ENCODE data around the gene TMEM31. TPM values are rescaled to one million over a fixed set of nuclear protein-coding genes. Genes with fewer than 3 reads are reported as not detected.

TMEM31 gene
- total RNA-seq, 1 experiment from 2014 or later, result not detected

DNA sequence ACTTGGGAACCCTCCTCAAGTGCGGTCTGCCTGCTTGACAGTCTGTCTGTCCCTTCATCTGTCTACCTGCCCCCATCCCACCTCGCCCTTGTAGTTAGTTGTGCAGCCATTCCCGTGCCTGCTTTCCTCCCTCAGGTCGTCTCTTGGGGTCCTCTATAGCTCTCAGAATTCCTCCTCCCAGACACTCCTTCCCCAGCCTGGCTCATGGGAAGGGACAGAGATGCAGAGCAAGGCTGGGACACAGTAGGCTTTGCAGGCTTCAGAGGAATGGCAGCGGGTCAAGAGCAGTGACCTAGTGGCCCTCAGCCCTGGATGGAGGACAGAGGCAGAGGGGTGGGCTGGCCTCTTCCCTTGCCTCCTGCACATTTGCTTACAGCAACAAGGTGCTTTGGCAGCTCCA, 18.3 kb downstream of the TMEM31 start:
- Histone ChIP-seq H3K4me1 (ENCODE audit: insufficient read depth, low read length, poor library complexity, severe bottlenecking) (no peaks in the 10 kb centered on the region), H3K27ac (ENCODE audit: low read depth, low read length, poor library complexity, severe bottlenecking) (no peak overlapping the region), H3K27me3 (replicated peaks; ENCODE audit: insufficient read depth, low read depth, low read length, poor library complexity) (peaks cover 5% of the 10 kb centered on the region), H3K36me3 (ENCODE audit: insufficient read depth, low read length, poor library complexity, severe bottlenecking) (no peaks in the 10 kb centered on the region), H3K9me3 (ENCODE audit: low read depth, low read length, poor library complexity, severe bottlenecking) (no peaks in the 10 kb centered on the region), H3K4me3 (ENCODE audit: low read depth, low read length, poor library complexity, severe bottlenecking) (no peak overlapping the region)
- CTCF ChIA-PET, result no interaction called here
- no peak for DNase-seq (ENCODE audit: low spot score)
- TF ChIP-seq, protein P1, sequence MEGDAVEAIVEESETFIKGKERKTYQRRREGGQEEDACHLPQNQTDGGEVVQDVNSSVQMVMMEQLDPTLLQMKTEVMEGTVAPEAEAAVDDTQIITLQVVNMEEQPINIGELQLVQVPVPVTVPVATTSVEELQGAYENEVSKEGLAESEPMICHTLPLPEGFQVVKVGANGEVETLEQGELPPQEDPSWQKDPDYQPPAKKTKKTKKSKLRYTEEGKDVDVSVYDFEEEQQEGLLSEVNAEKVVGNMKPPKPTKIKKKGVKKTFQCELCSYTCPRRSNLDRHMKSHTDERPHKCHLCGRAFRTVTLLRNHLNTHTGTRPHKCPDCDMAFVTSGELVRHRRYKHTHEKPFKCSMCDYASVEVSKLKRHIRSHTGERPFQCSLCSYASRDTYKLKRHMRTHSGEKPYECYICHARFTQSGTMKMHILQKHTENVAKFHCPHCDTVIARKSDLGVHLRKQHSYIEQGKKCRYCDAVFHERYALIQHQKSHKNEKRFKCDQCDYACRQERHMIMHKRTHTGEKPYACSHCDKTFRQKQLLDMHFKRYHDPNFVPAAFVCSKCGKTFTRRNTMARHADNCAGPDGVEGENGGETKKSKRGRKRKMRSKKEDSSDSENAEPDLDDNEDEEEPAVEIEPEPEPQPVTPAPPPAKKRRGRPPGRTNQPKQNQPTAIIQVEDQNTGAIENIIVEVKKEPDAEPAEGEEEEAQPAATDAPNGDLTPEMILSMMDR (conservative IDR thresholded peaks at IDR 0.05; ENCODE audit: low read depth, low read length), result no peak
- no peak for TF ChIP-seq EZH2 (IDR thresholded peaks at IDR 0.05; ENCODE audit: borderline replicate concordance, low read depth, low read length, poor library complexity, severe bottlenecking)
- POLR2A ChIA-PET (ENCODE audit: low non-redundant PET), result no interaction called here
- BruUV-seq (replicated peaks), result no TSS peak
- intact Hi-C loops (cut with micrococcal nuclease; ENCODE audit: unreplicated experiment), result no loop called here

DNA sequence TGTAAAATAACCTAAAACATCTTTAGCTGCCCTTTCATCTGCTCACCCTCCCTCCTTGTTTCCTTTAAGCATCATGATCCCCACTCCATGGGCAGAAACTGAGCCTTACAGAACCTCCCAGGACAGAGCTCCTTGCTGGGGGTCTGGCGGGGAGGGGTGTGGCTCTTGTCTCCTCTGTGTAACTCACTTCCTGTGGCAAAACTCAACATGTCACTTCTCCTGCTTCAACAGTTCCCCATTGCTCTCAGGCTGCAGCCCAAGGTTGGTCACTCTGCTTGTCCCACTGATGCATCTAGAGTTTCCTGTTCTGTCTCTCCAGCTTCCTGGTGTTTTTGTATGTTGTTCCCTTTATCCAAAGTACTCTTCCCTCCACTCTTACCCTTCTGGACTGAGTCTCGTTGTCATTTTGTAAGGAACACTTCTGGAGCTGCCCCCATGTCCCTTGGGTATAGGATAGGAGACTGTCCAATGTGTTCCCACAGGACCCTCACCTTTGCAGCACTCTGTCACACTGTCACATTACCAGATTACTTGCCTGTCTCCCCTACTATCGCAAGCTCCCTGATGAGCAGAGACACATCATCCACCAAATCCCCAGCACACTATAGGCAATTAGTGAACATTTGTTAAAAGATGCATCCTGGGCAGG, 19.6 kb downstream of the TMEM31 start:
- Histone ChIP-seq H3K27ac (ENCODE audit: low read depth, low read length, poor library complexity, severe bottlenecking) (no peak overlapping the region), H3K4me1 (ENCODE audit: insufficient read depth, low read length, poor library complexity, severe bottlenecking) (no peaks in the 10 kb centered on the region), H3K36me3 (ENCODE audit: insufficient read depth, low read length, poor library complexity, severe bottlenecking) (no peaks in the 10 kb centered on the region), H3K27me3 (replicated peaks; ENCODE audit: insufficient read depth, low read depth, low read length, poor library complexity) (peaks cover 5% of the 10 kb centered on the region), H3K4me3 (ENCODE audit: low read depth, low read length, poor library complexity, severe bottlenecking) (no peak overlapping the region), H3K9me3 (ENCODE audit: low read depth, low read length, poor library complexity, severe bottlenecking) (no peaks in the 10 kb centered on the region)
- ChIA-PET CTCF (no interaction called here), POLR2A (ENCODE audit: low non-redundant PET) (no interaction called here)
- TF ChIP-seq, protein P1 (conservative IDR thresholded peaks at IDR 0.05; ENCODE audit: low read depth, low read length), result no peak
- TF ChIP-seq EZH2 (IDR thresholded peaks at IDR 0.05; ENCODE audit: borderline replicate concordance, low read depth, low read length, poor library complexity, severe bottlenecking), result no peak
- intact Hi-C loops (cut with micrococcal nuclease; ENCODE audit: unreplicated experiment), result no loop called here
- BruUV-seq (replicated peaks), result no TSS peak
- no peak for DNase-seq (ENCODE audit: low spot score)

DNA sequence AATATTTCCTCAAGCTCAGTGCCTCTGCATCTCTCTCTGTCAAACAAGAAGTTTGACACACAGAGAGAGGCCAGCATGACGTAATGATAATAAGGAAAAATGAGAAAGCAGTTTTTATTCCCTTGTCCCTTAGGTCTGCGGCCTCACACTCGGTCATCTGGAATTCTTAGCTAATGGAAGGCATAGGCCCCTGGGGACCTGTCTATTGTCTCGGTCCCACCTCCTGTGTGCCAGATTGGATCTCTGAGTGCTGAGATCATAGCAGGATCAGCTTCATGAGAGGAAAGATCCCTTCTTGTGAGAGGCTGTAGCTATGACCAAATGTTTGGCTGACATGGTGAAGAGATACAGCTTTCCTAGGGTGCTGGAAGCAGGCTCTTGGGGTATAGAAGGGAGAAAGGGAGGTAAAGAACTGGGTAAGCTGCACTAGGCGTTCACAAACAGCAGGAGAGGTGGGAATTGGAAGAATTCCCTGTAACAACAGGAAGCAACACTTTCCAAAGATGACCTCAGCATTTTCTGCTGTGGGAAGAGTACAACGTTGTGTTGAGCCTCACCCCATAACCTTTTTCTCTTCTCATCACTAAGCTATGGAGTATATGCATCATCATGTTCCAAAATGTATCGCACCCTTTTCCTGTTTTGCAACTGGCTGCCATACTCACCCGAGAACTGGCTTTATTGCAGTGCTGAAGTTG, 20.2 kb downstream of the TMEM31 start:
- no peak overlapping the region for H3K27ac ChIP-seq (ENCODE audit: low read depth, low read length, poor library complexity, severe bottlenecking)
- H3K27me3 ChIP-seq (replicated peaks; ENCODE audit: insufficient read depth, low read depth, low read length, poor library complexity), result peaks cover 5% of the 10 kb centered on the region
- no peaks in the 10 kb centered on the region for H3K9me3 ChIP-seq (ENCODE audit: low read depth, low read length, poor library complexity, severe bottlenecking)
- no peaks in the 10 kb centered on the region for H3K36me3 ChIP-seq (ENCODE audit: insufficient read depth, low read length, poor library complexity, severe bottlenecking)
- CTCF ChIA-PET, result no interaction called here
- intact Hi-C loops (cut with micrococcal nuclease; ENCODE audit: unreplicated experiment), result no loop called here
- no TSS peak for BruUV-seq (replicated peaks)
- H3K4me1 ChIP-seq (ENCODE audit: insufficient read depth, low read length, poor library complexity, severe bottlenecking), result no peaks in the 10 kb centered on the region
- TF ChIP-seq, protein P1 (conservative IDR thresholded peaks at IDR 0.05; ENCODE audit: low read depth, low read length), result no peak
- TF ChIP-seq EZH2 (IDR thresholded peaks at IDR 0.05; ENCODE audit: borderline replicate concordance, low read depth, low read length, poor library complexity, severe bottlenecking), result no peak
- POLR2A ChIA-PET (ENCODE audit: low non-redundant PET), result no interaction called here
- peak; percentile 15 for DNase-seq (ENCODE audit: low spot score)
- no peak overlapping the region for H3K4me3 ChIP-seq (ENCODE audit: low read depth, low read length, poor library complexity, severe bottlenecking)

Measured in A673 (cell line).